GM18519 (cell line): ENCODE results near the gene GIT2.
"Not testable (repeated sequence)": the region's sequence is repeated elsewhere in the genome, so short reads cannot be mapped to it uniquely, and the experiment has no call there.

ENCODE experiments used
- ATAC-seq: cut with Tn5 transposase; IDR thresholded peaks from one replicate; pipeline ENCODE4 v1.9.1; 2021; ENCODE audit warnings: mild to moderate bottlenecking, moderate library complexity; ENCODE audit not compliant: unreplicated experiment, low FRiP score

Gene GIT2

DNA sequence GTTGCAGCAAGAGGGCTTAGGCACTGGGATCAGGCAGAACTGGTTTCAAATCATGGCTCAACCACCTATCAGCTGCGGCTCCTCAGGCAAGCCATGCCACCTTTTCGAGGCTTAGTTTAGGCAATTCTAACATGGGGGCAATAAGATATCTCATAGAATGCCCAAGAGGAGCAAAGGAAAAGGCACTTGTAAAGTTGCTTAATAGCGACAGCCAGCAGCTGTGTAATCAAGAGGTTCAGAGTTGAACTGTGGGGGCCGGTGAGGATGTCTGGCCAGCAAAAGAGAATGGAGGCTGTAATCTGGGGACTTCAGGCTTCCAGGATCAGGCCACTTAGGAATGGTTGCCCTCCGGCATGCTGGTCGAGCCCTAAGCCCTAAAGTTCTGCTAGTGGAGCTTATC lies 99.1 kb downstream of the GIT2 start:
- no peak for ATAC-seq

GRCh38 chr12:109896188-109896587 lies 100.0 kb downstream of the GIT2 start:
- no peak for ATAC-seq

DNA sequence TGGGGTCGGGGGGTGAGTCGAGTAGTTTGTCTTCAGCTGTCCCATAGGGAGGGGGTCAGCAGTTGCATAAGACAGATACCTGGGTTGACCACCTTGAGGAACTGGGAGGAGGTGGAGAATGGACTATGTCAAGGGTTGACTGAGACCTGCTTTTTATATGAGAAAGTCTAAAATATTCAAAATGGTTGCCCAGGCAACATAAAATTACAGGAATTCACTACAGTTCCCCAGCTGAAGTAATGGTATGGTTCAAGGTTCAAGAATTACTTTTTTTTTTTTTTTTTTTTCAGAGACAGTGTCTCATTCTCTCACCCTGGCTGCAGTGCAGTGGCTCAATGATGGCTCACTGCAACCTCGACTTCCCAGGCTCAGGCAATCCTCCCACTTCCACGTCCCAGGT lies 101.2 kb downstream of the GIT2 start:
- ATAC-seq = no peak

- ATAC-seq = no peak
Observed at GRCh38 chr12:109893261-109893995, 102.7 kb downstream of the GIT2 start.

DNA sequence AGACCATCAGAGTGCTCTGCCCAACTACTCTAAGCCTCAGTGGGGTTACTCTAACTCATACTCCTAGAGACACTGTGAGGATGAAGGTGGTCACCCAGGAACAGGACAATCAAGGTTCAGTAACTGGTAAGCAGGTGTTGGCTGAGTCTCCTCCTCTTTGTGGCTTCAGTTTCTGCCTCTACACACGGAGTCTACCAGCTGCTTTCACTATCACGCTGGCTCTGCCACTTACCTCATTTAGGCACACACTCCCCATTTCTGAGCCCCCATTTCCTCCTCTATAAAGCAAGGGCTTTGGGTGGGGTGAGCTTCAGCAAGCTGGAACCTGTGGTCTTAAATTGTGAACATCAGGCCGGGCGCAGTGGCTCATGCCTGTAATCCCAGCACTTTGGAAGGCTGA lies 103.4 kb downstream of the GIT2 start:
- no peak for ATAC-seq

GRCh38 chr12:109892165-109892715 lies 103.9 kb downstream of the GIT2 start:
- no peak for ATAC-seq

GRCh38 chr12:109891731-109892130 lies 104.4 kb downstream of the GIT2 start:
- ATAC-seq = not testable (repeated sequence)

GRCh38 chr12:109890620-109891170 lies 105.5 kb downstream of the GIT2 start:
- ATAC-seq = no peak

DNA sequence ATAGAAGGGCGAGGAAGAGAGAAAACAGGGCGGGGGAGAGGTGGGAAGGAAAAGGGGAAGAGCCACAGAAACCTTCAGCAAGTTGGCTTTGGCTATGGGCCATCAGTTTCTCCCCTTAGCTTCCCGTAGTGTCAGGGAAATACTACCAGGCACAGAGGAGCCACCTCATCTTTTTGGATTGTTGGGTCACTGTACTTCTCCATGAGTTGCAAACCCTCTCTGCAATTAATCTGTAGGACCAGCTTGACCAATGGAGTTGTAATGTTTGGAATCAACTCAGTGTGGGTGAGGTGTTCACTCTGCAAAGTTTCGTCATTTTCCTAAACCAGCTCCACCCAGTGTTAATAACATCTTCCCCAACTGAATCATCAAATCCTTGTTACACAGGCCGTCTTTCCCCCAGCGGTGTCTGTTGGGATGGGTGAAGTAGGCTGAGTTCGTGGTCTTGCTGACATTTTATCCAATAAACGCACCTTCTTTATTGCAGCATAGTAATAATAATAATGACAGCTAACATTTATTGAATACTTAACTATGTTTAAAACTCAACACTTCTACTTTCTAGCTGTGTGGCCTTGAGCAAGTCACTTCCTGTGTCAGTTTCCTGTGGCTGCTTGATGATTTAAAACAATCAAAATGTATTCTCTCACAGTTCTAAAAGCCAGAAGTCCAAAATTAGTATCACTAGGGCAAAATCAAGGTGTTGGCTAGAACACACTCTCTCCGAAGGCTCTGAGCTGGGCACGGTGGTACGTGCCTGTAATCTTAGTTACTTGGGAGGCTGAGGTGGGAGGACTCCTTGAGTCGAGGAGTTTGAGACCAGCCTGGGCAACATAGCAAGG lies 107.8 kb downstream of the GIT2 start:
- no peak for ATAC-seq

GRCh38 chr12:109885616-109886015 lies 110.6 kb downstream of the GIT2 start:
- ATAC-seq = no peak

- no peak for ATAC-seq
Observed at GRCh38 chr12:109883461-109883860, 112.7 kb downstream of the GIT2 start.

GRCh38 chr12:109881752-109882151 lies 114.4 kb downstream of the GIT2 start:
- ATAC-seq = no peak

GRCh38 chr12:109880938-109881337 lies 115.2 kb downstream of the GIT2 start:
- ATAC-seq = no peak

DNA sequence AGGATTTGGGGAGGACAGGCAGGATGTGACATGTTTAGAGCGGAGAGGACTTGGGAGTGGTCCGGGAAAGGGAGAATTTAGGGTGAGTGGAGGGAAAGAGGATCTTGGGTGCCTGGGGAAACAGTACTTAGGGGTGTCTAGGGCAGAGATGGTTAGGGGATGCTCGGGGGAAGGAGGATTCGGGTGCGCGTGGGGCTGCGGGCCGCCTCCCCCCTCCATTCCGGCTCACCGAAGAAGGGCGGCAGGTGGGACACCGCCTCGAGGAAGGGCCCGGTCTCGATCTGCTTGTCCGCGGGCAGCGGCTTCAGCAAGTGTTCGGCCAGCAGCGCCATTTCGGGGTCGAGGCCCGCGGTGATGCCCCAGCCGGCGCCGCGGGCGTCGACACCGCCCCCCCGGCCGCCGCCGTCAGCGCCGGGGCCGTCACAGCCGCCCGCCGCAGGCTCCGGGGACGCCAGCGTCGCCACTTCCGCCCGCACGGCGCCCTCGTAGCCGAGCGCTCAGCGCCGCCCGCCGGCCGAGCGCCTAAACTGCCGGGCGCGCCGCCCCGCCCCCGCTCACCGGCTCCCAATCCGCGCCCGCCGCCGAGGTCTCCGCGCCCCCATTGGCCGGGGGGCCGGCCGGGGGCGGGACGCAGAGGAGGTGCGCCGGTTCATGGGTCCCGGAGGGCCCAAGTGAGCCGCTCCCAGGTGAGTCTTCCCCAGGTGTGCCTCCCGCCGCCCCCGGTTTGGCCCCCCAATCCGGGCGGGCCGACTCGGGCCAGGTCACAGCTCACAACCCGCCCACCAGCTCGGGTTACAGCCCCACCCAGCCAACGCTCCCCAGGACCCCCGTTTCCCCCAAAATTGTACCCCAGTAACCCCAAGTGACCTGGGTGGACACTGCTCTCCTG lies 115.9 kb downstream of the GIT2 start, which contains the start of gene GLTP:
GLTP (minus strand) TSS at position 499 of the 889 bp plus-strand sequence; CDS start at position 332, 167 bp downstream.
- ATAC-seq = peak; percentile 84
